HepG2 (cell line): ENCODE data around the gene PDK2. TPM values are rescaled to one million over a fixed set of nuclear protein-coding genes. Genes with fewer than 3 reads are reported as not detected.

Source experiments
- FOXJ3 ChIP-seq: sonication (generic); formaldehyde crosslinking; IDR thresholded peaks from 2 replicates; pipeline ENCODE4 v1.4.0; 2020; ENCODE audit warnings: missing genetic modification reagents, mild to moderate bottlenecking, borderline replicate concordance
- HNRNPLL ChIP-seq: fragments of 200-400 bp; formaldehyde crosslinking; IDR thresholded peaks from 2 replicates; pipeline ENCODE4 v1.6.1; 2017; ENCODE audit warnings: mild to moderate bottlenecking, low read depth, low read length; ENCODE audit not compliant: poor library complexity, severe bottlenecking
- ISX ChIP-seq: sonication (generic); formaldehyde crosslinking; conservative IDR thresholded peaks from 2 replicates; pipeline ENCODE4 v1.5.0; 2020; ENCODE audit warnings: missing genetic modification reagents
- MED13 ChIP-seq: sonication (generic); formaldehyde crosslinking; IDR thresholded peaks from 2 replicates; pipeline ENCODE4 v1.5.0; 2020; ENCODE audit warnings: missing genetic modification reagents
- NFIC ChIP-seq: IDR thresholded peaks from 2 replicates; pipeline ENCODE4 v1.6.1; 2012; ENCODE audit warnings: mild to moderate bottlenecking, low read length, inconsistent platforms
- RBFOX2 ChIP-seq: fragments of 200-400 bp; formaldehyde crosslinking; IDR thresholded peaks from 2 replicates; pipeline ENCODE4 v1.6.1; 2017; ENCODE audit warnings: low read depth, mild to moderate bottlenecking, low read length
- RNF2 ChIP-seq: fragments of 450-650 bp; conservative IDR thresholded peaks from 2 replicates; pipeline ENCODE4 v1.6.1; 2016; ENCODE audit warnings: low read depth
- TRIM24 ChIP-seq: sonication (generic); formaldehyde crosslinking; IDR thresholded peaks from 2 replicates; pipeline ENCODE4 v1.8.0; 2022; ENCODE audit warnings: mild to moderate bottlenecking, missing genetic modification reagents
- YEATS2 ChIP-seq: sonication (generic); formaldehyde crosslinking; IDR thresholded peaks from 2 replicates; pipeline ENCODE4 v1.4.0; 2020; ENCODE audit warnings: missing genetic modification reagents, borderline replicate concordance
- ZC3H4 ChIP-seq: sonication (generic); formaldehyde crosslinking; IDR thresholded peaks from 2 replicates; pipeline ENCODE4 v1.4.0; 2020; ENCODE audit warnings: missing genetic modification reagents, borderline replicate concordance
- ZNF10 ChIP-seq: sonication (generic); formaldehyde crosslinking; IDR thresholded peaks from 2 replicates; pipeline ENCODE4 v1.4.0; 2020; ENCODE audit warnings: mild to moderate bottlenecking, low read depth, missing genetic modification reagents, borderline replicate concordance
- ZNF382 ChIP-seq: sonication (generic); formaldehyde crosslinking; IDR thresholded peaks from 2 replicates; pipeline ENCODE4 v1.5.0; 2020; ENCODE audit warnings: missing genetic modification reagents, mild to moderate bottlenecking, borderline replicate concordance
- ZSCAN30 ChIP-seq: sonication (generic); formaldehyde crosslinking; IDR thresholded peaks from 2 replicates; pipeline ENCODE4 v1.5.0; 2020; ENCODE audit warnings: mild to moderate bottlenecking, missing genetic modification reagents
- polyA plus RNA-seq, 8 experiments: library from polyadenylated mRNA; depleted of rRNA in 3 of 8; stranded (reverse) in 7 of 8; unstranded in 1 of 8; fragments of >200 nt; fragmentation: Illumina TruSeq in 4 of 8; extraction: Trizol in 4 of 8; gene quantifications; 2 replicates each; pipeline versions ENCODE4 v1.2.1 to v1.2.3, GENCODE V29; 2011 to 2016; ENCODE audit warnings: low read depth in 4 of 8, missing spikeins in 1 of 8, mixed read lengths in 1 of 8; ENCODE audit not compliant: insufficient read depth in 1 of 8
- total RNA-seq, 5 experiments: library from RNA; depleted of rRNA; stranded (reverse); fragments of >200 nt; fragmentation: Illumina TruSeq; extraction: Trizol; gene quantifications; 2 replicates each; pipeline ENCODE4 v1.2.3, GENCODE V29; 2016; ENCODE audit warnings: low read depth in 1 of 5
- TF ChIP-seq, protein P1 (sequence below): sonication (generic); formaldehyde crosslinking; IDR thresholded peaks from 2 replicates; pipeline ENCODE4 v1.4.0; 2020; ENCODE audit warnings: missing genetic modification reagents
- TF ChIP-seq, protein P2 (sequence below): sonication (generic); formaldehyde crosslinking; IDR thresholded peaks from 2 replicates; pipeline ENCODE4 v1.4.0; 2020; ENCODE audit warnings: missing genetic modification reagents
- TF ChIP-seq, protein P3 (sequence below): sonication (generic); formaldehyde crosslinking; IDR thresholded peaks from 2 replicates; pipeline ENCODE4 v1.5.1; 2020; ENCODE audit warnings: mild to moderate bottlenecking, missing genetic modification reagents, moderate library complexity
- TF ChIP-seq, protein P4 (sequence below): sonication (generic); formaldehyde crosslinking; conservative IDR thresholded peaks from 2 replicates; pipeline ENCODE4 v1.8.1; 2023; ENCODE audit warnings: missing genetic modification reagents
- TF ChIP-seq, protein P5 (sequence below): IDR thresholded peaks from 2 replicates; pipeline ENCODE4 v1.6.1; 2018; ENCODE audit warnings: missing genetic modification reagents, mild to moderate bottlenecking, missing compliant biosample characterization

The PDK2 gene
- total and polyA plus RNA-seq, 2 of the 13 experiments (the other 11 are each of a cell fraction or from before 2014, with no cell fraction given): 18.5 to 59.7 TPM

DNA sequence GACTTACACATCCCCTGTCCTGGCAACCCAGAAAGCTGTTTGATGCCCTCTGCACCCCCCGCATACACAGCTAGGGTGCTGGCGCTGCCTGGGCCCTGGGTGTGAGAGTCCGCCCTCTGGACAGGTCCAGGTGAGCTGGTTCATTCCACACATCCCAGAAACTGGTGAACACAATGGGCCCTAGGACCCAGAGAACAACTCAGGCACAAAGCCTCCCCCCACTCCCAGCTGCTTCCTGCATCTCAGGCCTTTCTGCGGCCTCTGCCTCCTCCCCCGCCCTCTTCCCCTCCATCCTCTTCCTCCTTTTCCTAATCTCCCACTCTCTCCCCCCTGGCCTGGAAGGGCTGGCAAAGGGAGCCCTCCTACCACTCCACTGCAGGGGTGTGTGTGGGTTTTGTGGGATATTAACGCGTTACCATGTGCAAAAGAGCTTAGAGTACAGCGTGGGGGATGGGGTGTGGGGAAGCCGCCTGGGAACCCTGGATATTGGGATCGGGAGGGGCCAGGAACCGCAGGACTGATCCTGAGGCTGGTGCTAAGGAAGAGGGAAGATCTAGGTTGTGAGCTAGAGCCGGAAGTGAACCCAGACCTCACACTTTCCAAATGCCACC is 56.9 kb downstream of the PDK2 start (continued):
- TF ChIP-seq, protein P1, sequence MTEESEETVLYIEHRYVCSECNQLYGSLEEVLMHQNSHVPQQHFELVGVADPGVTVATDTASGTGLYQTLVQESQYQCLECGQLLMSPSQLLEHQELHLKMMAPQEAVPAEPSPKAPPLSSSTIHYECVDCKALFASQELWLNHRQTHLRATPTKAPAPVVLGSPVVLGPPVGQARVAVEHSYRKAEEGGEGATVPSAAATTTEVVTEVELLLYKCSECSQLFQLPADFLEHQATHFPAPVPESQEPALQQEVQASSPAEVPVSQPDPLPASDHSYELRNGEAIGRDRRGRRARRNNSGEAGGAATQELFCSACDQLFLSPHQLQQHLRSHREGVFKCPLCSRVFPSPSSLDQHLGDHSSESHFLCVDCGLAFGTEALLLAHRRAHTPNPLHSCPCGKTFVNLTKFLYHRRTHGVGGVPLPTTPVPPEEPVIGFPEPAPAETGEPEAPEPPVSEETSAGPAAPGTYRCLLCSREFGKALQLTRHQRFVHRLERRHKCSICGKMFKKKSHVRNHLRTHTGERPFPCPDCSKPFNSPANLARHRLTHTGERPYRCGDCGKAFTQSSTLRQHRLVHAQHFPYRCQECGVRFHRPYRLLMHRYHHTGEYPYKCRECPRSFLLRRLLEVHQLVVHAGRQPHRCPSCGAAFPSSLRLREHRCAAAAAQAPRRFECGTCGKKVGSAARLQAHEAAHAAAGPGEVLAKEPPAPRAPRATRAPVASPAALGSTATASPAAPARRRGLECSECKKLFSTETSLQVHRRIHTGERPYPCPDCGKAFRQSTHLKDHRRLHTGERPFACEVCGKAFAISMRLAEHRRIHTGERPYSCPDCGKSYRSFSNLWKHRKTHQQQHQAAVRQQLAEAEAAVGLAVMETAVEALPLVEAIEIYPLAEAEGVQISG (CRISPR knock-in tag): peak; percentile 66; the same call in 1 of the 2 replicates
- TF ChIP-seq, protein P2, sequence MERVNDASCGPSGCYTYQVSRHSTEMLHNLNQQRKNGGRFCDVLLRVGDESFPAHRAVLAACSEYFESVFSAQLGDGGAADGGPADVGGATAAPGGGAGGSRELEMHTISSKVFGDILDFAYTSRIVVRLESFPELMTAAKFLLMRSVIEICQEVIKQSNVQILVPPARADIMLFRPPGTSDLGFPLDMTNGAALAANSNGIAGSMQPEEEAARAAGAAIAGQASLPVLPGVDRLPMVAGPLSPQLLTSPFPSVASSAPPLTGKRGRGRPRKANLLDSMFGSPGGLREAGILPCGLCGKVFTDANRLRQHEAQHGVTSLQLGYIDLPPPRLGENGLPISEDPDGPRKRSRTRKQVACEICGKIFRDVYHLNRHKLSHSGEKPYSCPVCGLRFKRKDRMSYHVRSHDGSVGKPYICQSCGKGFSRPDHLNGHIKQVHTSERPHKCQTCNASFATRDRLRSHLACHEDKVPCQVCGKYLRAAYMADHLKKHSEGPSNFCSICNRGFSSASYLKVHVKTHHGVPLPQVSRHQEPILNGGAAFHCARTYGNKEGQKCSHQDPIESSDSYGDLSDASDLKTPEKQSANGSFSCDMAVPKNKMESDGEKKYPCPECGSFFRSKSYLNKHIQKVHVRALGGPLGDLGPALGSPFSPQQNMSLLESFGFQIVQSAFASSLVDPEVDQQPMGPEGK (CRISPR knock-in tag): peak; percentile 91
- no peak for TF ChIP-seq ZC3H4 (CRISPR knock-in tag)
- TF ChIP-seq TRIM24: no peak
- TF ChIP-seq ZSCAN30 (CRISPR knock-in tag): no peak
- no peak for TF ChIP-seq ZNF10 (CRISPR knock-in tag)
- no peak for TF ChIP-seq RBFOX2
- peak; percentile 84 for TF ChIP-seq YEATS2 (CRISPR knock-in tag)
- no peak for TF ChIP-seq HNRNPLL
- TF ChIP-seq, protein P3, sequence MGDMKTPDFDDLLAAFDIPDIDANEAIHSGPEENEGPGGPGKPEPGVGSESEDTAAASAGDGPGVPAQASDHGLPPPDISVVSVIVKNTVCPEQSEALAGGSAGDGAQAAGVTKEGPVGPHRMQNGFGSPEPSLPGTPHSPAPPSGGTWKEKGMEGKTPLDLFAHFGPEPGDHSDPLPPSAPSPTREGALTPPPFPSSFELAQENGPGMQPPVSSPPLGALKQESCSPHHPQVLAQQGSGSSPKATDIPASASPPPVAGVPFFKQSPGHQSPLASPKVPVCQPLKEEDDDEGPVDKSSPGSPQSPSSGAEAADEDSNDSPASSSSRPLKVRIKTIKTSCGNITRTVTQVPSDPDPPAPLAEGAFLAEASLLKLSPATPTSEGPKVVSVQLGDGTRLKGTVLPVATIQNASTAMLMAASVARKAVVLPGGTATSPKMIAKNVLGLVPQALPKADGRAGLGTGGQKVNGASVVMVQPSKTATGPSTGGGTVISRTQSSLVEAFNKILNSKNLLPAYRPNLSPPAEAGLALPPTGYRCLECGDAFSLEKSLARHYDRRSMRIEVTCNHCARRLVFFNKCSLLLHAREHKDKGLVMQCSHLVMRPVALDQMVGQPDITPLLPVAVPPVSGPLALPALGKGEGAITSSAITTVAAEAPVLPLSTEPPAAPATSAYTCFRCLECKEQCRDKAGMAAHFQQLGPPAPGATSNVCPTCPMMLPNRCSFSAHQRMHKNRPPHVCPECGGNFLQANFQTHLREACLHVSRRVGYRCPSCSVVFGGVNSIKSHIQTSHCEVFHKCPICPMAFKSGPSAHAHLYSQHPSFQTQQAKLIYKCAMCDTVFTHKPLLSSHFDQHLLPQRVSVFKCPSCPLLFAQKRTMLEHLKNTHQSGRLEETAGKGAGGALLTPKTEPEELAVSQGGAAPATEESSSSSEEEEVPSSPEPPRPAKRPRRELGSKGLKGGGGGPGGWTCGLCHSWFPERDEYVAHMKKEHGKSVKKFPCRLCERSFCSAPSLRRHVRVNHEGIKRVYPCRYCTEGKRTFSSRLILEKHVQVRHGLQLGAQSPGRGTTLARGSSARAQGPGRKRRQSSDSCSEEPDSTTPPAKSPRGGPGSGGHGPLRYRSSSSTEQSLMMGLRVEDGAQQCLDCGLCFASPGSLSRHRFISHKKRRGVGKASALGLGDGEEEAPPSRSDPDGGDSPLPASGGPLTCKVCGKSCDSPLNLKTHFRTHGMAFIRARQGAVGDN: peak; percentile 68
- 0 out of 2 replicates have a peak, but pooled peaks have one; percentile 42 for TF ChIP-seq RNF2
- TF ChIP-seq ISX (CRISPR knock-in tag): no peak
- TF ChIP-seq MED13 (CRISPR knock-in tag): no peak
- TF ChIP-seq FOXJ3 (CRISPR knock-in tag): no peak
- TF ChIP-seq NFIC: no peak
- TF ChIP-seq ZNF382 (CRISPR knock-in tag): no peak
- TF ChIP-seq, protein P4, sequence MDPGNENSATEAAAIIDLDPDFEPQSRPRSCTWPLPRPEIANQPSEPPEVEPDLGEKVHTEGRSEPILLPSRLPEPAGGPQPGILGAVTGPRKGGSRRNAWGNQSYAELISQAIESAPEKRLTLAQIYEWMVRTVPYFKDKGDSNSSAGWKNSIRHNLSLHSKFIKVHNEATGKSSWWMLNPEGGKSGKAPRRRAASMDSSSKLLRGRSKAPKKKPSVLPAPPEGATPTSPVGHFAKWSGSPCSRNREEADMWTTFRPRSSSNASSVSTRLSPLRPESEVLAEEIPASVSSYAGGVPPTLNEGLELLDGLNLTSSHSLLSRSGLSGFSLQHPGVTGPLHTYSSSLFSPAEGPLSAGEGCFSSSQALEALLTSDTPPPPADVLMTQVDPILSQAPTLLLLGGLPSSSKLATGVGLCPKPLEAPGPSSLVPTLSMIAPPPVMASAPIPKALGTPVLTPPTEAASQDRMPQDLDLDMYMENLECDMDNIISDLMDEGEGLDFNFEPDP (CRISPR knock-in tag): 0 out of 2 replicates have a peak, but pooled peaks have one; percentile 51
- TF ChIP-seq, protein P5, sequence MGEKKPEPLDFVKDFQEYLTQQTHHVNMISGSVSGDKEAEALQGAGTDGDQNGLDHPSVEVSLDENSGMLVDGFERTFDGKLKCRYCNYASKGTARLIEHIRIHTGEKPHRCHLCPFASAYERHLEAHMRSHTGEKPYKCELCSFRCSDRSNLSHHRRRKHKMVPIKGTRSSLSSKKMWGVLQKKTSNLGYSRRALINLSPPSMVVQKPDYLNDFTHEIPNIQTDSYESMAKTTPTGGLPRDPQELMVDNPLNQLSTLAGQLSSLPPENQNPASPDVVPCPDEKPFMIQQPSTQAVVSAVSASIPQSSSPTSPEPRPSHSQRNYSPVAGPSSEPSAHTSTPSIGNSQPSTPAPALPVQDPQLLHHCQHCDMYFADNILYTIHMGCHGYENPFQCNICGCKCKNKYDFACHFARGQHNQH (CRISPR knock-in tag): peak; percentile 70; the same call in 1 of the 2 replicates
